Endothelial cell of umbilical vein (primary cell): ENCODE data around the gene ZMYND11. TPM values are rescaled to one million over a fixed set of nuclear protein-coding genes. Genes with fewer than 3 reads are reported as not detected.

Experiments used
- BruUV-seq: library from RNA; stranded (reverse); fragments of 400-500 nt; replicated peaks from 2 replicates; lab custom pipeline; 2021; lab: Mats Ljungman, UMichigan
- CTCF ChIA-PET: fragments of 300-600, 350-600 bp; sonication (Branson Sonifier 250); formaldehyde crosslinking; loops from one replicate; lab custom pipeline; 2021; ENCODE audit warnings: antibody characterized with exemption, inconsistent platforms; lab: Charles Lee
- POLR2A ChIA-PET: fragments of 300-600, 350-600 bp; sonication (Branson Sonifier 250); formaldehyde crosslinking; loops from one replicate; lab custom pipeline; 2021; ENCODE audit warnings: antibody characterized with exemption, inconsistent platforms; lab: Charles Lee
- DNase-seq: peaks from one replicate; pipeline ENCODE4 v3.0.0-alpha.2; 2011; ENCODE audit warnings: low read depth, low spot score
- FAIRE-seq: peaks from 2 replicates; lab custom pipeline; 2011; peaks lifted over from hg19 to GRCh38; lab: Jason Lieb, UNC
- H2AFZ ChIP-seq: 2 replicates; pipeline ENCODE4 v1.6.0; 2012; ENCODE audit warnings: low read depth, low read length, control low read depth, inconsistent platforms
- H3K27ac ChIP-seq: 2 replicates; pipeline ENCODE4 v1.5.1; 2011; ENCODE audit warnings: low read depth, mild to moderate bottlenecking, control low read depth, low read length, moderate library complexity; ENCODE audit not compliant: insufficient read depth
- H3K27me3 ChIP-seq, 2 experiments: 2 replicates each; pipeline versions ENCODE4 v1.6.0 to v1.6.1; 2011; ENCODE audit warnings: low read length in 2 of 2, mixed read lengths in 1 of 2; ENCODE audit not compliant: control insufficient read depth in 2 of 2, insufficient read depth in 2 of 2
- H3K36me3 ChIP-seq, 2 experiments: 2 replicates in 1 of 2; 3 replicates in 1 of 2; pipeline ENCODE4 v1.5.1; 2011; ENCODE audit warnings: low read length in 2 of 2, mild to moderate bottlenecking in 1 of 2, moderate library complexity in 1 of 2; ENCODE audit not compliant: control insufficient read depth in 2 of 2, insufficient read depth in 2 of 2; ENCODE audit errors: extremely low read depth in 1 of 2
- H3K4me1 ChIP-seq: 3 replicates; pipeline ENCODE4 v1.5.1; 2011; ENCODE audit warnings: mild to moderate bottlenecking, low read length; ENCODE audit not compliant: control insufficient read depth, insufficient read depth; ENCODE audit errors: extremely low read depth
- H3K4me2 ChIP-seq: 2 replicates; pipeline ENCODE4 v1.6.1; 2011; ENCODE audit warnings: low read length, control low read depth, mixed read lengths; ENCODE audit not compliant: insufficient read depth
- H3K4me3 ChIP-seq, 3 experiments: fragments of 200-600 bp in 1 of 3; sonication (generic), shearing (Covaris generic) in 1 of 3; replicated peaks in 1 of 3; 2 replicates each; pipeline ENCODE4 v1.5.1; 2011 to 2016; ENCODE audit warnings: control low read depth in 3 of 3, low read length in 3 of 3, mild to moderate bottlenecking in 2 of 3, inconsistent platforms in 1 of 3, low read depth in 1 of 3, moderate library complexity in 1 of 3; ENCODE audit not compliant: insufficient read depth in 1 of 3
- H3K79me2 ChIP-seq: 2 replicates; pipeline ENCODE4 v1.6.0; 2012; ENCODE audit warnings: low read length, inconsistent platforms; ENCODE audit not compliant: control insufficient read depth, insufficient read depth
- H3K9ac ChIP-seq: replicated peaks from 2 replicates; pipeline ENCODE3; 2011; ENCODE audit warnings: low read length, control low read depth; ENCODE audit not compliant: insufficient read depth; ENCODE audit errors: extremely low read depth
- H3K9me1 ChIP-seq: replicated peaks from 3 replicates; pipeline ENCODE4 v1.6.0; 2011; ENCODE audit warnings: mild to moderate bottlenecking, low read length; ENCODE audit not compliant: control insufficient read depth, insufficient read depth; ENCODE audit errors: extremely low read depth
- H3K9me3 ChIP-seq: replicated peaks from 2 replicates; pipeline ENCODE4 v1.5.1; 2012; ENCODE audit warnings: low read length, inconsistent platforms; ENCODE audit not compliant: control insufficient read depth, insufficient read depth
- H4K20me1 ChIP-seq: replicated peaks from 2 replicates; pipeline ENCODE3; 2011; ENCODE audit warnings: mild to moderate bottlenecking, low read length; ENCODE audit not compliant: control insufficient read depth, insufficient read depth; ENCODE audit errors: extremely low read depth
- EZH2 ChIP-seq: IDR thresholded peaks from 2 replicates; pipeline ENCODE4 v1.6.1; 2012; ENCODE audit warnings: borderline replicate concordance, low read depth, mild to moderate bottlenecking, moderate library complexity, low read length, inconsistent platforms; ENCODE audit not compliant: severe bottlenecking
- FOS ChIP-seq: IDR thresholded peaks from 2 replicates; pipeline ENCODE4 v1.6.1; 2011; ENCODE audit warnings: mild to moderate bottlenecking, low read length, moderate library complexity, borderline replicate concordance; ENCODE audit not compliant: insufficient read depth
- JUN ChIP-seq: IDR thresholded peaks from 2 replicates; pipeline ENCODE4 v1.6.1; 2011; ENCODE audit warnings: borderline replicate concordance, low read depth; ENCODE audit not compliant: insufficient read length, insufficient read depth
- MYC ChIP-seq: IDR thresholded peaks from one replicate; pipeline ENCODE4 v1.6.1; 2011; ENCODE audit warnings: mild to moderate bottlenecking, low read depth, low read length
- POLR2A ChIP-seq: IDR thresholded peaks from 2 replicates; pipeline ENCODE4 v1.6.1; 2012; ENCODE audit warnings: low read depth, mild to moderate bottlenecking, control low read depth, low read length
- POLR2AphosphoS5 ChIP-seq: IDR thresholded peaks from 2 replicates; pipeline ENCODE4 v1.6.1; 2012; ENCODE audit warnings: low read depth, mild to moderate bottlenecking, control low read depth, low read length, moderate library complexity; ENCODE audit not compliant: insufficient read depth
- dilution Hi-C: fragments of 300-500 bp; cut with MboI; formaldehyde crosslinking; loops from one replicate; pipeline ENCODE4 v1.15.0; 2019; ENCODE audit warnings: low sequenced_read_pairs; ENCODE audit not compliant: extremely low pct_ligation_motif_present
- intact Hi-C: fragments of 100-400 bp; cut with micrococcal nuclease; formaldehyde crosslinking; loops from one replicate; pipeline ENCODE4 v1.10.0; 2022
- polyA plus RNA-seq, 4 experiments: library from polyadenylated mRNA; depleted of rRNA in 3 of 4; stranded (reverse) in 3 of 4; unstranded in 1 of 4; fragments of >200 nt; gene quantifications; 2 replicates each; pipeline versions ENCODE4 v1.2.1 to v1.2.3, GENCODE V29; 2011 to 2012; ENCODE audit warnings: missing spikeins in 1 of 4
- total RNA-seq: library from RNA; stranded (reverse); gene quantifications from 2 replicates; pipeline ENCODE4 v1.2.3, GENCODE V29; 2021
- TF ChIP-seq, protein P1 (sequence below), 2 donors: IDR thresholded peaks; 1 replicate in 1 of 2; 2 replicates in 1 of 2; pipeline ENCODE4 v1.5.1; 2011; ENCODE audit warnings: low read length in 2 of 2, mild to moderate bottlenecking in 2 of 2, moderate library complexity in 2 of 2, control low read depth in 1 of 2, inconsistent platforms in 1 of 2, low read depth in 1 of 2; ENCODE audit not compliant: insufficient read depth in 1 of 2; ENCODE audit errors: extremely low read depth in 1 of 2
- TF ChIP-seq, protein P2 (sequence below): IDR thresholded peaks from 2 replicates; pipeline ENCODE4 v1.6.1; 2011; ENCODE audit not compliant: insufficient read depth, insufficient read length

ZMYND11 gene
- total and polyA plus RNA-seq, 2 donors (not counting 3 experiments of a cell fraction or from before 2014, with no cell fraction given) = 17.0 to 56.0 TPM

DNA sequence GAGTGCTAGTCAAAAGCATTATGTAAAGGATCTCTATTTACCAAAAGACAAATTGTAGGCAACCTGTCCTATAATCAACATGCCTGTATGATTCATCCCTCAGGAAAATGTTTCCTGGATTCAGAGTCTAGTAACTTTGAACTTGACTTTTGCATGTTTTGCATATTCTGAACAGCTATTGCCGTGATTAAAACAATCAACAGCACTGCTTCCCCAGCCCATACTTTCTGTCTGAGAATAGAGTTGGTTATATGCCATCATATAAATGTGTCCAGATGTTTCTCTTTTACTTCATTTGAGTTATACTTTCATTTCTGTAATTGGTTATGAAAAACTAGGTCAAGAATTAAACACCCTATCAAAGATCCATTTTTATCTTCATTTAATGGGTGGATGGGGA lies 83.5 kb downstream of the ZMYND11 start:
- no peak overlapping the region for H3K4me3 ChIP-seq
- FAIRE-seq (no peak), DNase-seq (peak; percentile 9)
- BruUV-seq = no TSS peak
- H3K27me3 ChIP-seq = no peaks in the 10 kb centered on the region
- no peak overlapping the region for H2AFZ ChIP-seq
- H3K4me2 ChIP-seq = no peak overlapping the region
- H3K36me3 ChIP-seq = no peaks in the 10 kb centered on the region
- H3K4me1 ChIP-seq = peaks cover 4% of the 10 kb centered on the region
- TF ChIP-seq EZH2 (no peak), POLR2AphosphoS5 (no peak), FOS (no peak), MYC (no peak), JUN (no peak), POLR2A (no peak)
- TF ChIP-seq, protein P1, sequence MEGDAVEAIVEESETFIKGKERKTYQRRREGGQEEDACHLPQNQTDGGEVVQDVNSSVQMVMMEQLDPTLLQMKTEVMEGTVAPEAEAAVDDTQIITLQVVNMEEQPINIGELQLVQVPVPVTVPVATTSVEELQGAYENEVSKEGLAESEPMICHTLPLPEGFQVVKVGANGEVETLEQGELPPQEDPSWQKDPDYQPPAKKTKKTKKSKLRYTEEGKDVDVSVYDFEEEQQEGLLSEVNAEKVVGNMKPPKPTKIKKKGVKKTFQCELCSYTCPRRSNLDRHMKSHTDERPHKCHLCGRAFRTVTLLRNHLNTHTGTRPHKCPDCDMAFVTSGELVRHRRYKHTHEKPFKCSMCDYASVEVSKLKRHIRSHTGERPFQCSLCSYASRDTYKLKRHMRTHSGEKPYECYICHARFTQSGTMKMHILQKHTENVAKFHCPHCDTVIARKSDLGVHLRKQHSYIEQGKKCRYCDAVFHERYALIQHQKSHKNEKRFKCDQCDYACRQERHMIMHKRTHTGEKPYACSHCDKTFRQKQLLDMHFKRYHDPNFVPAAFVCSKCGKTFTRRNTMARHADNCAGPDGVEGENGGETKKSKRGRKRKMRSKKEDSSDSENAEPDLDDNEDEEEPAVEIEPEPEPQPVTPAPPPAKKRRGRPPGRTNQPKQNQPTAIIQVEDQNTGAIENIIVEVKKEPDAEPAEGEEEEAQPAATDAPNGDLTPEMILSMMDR (IDR thresholded peaks at IDR 0.05; ENCODE audit: extremely low read depth in 1 of 2, insufficient read depth in 1 of 2, low read depth in 1 of 2, low read length in 2 of 2) = no peak
- TF ChIP-seq, protein P2, sequence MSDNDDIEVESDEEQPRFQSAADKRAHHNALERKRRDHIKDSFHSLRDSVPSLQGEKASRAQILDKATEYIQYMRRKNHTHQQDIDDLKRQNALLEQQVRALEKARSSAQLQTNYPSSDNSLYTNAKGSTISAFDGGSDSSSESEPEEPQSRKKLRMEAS = no peak
- POLR2A ChIA-PET = no interaction called here
- dilution Hi-C loops = no loop called here
- H3K27ac ChIP-seq = no peak overlapping the region
- intact Hi-C loops = no loop called here
- H3K79me2 ChIP-seq = no peaks in the 10 kb centered on the region
- H3K9me1 ChIP-seq = no peaks in the 10 kb centered on the region
- no peaks in the 10 kb centered on the region for H3K9me3 ChIP-seq
- H3K9ac ChIP-seq = no peak overlapping the region
- peaks cover 2% of the 10 kb centered on the region for H4K20me1 ChIP-seq
- CTCF ChIA-PET = interaction anchor here (1.0 to 1.5 kb wide), 4 partner anchors 9 to 40 kb away, joined by 3 to 8 read pairs (median 4); no protein-coding TSS in a partner anchor
